IPS DF 4.7 (cell line): ENCODE measurements around the gene LIPA.
"Not testable (repeated sequence)": the region's sequence is repeated elsewhere in the genome, so short reads cannot be mapped to it uniquely, and the experiment has no call there.

ENCODE experiments used
- DNase-seq: peaks from one replicate; pipeline ENCODE4 v3.0.0-alpha.2; 2013; ENCODE audit warnings: low spot score; ENCODE audit errors: extremely low read depth

The LIPA gene

DNA sequence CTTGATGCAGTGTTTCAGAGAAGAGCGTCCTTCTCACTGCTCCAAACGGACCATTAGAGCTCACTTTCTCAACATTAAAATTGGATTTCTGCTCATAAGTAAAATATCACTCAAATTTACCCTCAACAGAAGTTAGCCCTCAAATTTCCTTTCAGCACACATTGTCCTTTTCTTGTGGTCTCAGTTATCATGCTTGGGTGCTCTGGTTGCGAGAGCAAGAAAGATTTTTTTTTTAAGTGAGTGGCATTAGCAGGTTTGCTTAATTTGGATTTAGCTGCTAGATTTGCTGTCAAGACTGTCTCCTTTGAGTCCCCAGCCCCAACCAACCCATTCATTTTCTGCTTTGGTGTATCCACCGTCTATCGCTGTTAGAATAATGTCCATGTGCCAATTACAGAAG, 41.9 kb downstream of the LIPA start:
- no peak for DNase-seq

- no peak for DNase-seq
Measured at GRCh38 chr10:89207801-89208551, 43.6 kb downstream of the LIPA start.

- no peak for DNase-seq
Measured at GRCh38 chr10:89207181-89207800, 44.3 kb downstream of the LIPA start, which contains the start of gene CH25H. TSS of gene CH25H (minus strand) at chr10:89207317. CDS start at chr10:89207292, 25 bp downstream.

- DNase-seq: no peak
Measured at GRCh38 chr10:89206402-89207180, 45.0 kb downstream of the LIPA start.

DNA sequence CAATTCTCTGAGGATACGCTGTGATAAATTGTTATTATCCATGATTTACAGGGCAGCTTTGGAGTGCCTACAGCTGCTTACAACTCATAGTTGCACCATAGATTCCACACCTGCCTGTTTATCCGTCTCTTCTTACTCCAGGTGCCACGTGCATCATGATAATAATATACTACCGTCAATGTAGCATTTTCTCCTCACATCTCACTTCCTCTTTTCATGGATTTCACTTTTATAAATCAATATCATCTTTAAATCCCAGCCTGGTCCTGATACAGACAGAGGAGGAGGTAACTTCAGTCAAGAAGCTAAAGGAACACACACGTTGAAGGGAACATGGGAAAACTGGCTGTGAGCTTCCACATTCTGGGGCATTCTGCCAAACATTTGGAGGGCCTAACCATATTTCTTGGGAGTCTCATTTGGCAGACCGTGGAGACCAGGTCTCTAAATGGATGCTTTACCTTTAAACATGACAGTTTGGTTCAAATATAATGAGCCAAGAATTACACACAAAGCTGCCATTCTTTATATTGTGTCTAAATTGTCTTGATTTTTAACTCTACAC, 46.9 kb downstream of the LIPA start:
- no peak for DNase-seq

DNA sequence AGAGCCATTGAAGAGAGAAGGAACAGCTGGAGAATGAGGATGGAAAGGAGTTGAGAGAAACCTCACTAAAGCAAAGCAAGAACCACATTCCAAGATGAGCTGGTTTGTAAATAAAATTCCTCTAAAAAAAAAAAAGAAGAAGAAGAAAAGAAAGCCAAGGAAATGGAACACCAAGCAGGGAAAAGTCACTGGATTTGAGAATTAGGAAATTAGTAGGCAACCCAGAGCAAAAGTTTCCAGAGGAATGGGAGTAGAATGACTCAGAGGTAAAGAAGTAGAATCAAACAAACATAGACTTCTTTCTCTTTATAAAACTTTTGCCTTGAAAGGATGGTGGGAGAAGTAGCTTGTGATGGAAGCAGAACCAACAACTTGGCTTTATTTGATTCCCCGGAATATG, 48.3 kb downstream of the LIPA start:
- no peak for DNase-seq

DNA sequence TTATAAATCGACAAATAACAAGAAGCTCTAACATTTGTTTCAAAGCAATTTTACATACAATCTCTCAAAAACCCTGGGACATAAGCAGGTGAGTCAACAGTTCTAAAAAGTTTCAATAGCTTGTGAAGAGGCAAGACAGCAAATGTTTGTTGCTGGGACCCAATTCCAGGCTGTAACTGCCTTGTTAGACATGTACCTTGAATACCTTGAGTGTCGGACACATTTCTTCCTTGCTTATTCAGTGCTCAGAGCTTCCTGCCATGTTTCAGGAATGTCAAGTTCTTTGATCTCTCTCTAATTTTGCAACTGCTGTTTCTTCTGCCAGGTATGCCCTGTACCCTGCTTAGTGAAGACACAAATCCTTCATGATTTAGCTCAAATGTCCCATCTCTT, 49.5 kb downstream of the LIPA start:
- DNase-seq: no peak

DNA sequence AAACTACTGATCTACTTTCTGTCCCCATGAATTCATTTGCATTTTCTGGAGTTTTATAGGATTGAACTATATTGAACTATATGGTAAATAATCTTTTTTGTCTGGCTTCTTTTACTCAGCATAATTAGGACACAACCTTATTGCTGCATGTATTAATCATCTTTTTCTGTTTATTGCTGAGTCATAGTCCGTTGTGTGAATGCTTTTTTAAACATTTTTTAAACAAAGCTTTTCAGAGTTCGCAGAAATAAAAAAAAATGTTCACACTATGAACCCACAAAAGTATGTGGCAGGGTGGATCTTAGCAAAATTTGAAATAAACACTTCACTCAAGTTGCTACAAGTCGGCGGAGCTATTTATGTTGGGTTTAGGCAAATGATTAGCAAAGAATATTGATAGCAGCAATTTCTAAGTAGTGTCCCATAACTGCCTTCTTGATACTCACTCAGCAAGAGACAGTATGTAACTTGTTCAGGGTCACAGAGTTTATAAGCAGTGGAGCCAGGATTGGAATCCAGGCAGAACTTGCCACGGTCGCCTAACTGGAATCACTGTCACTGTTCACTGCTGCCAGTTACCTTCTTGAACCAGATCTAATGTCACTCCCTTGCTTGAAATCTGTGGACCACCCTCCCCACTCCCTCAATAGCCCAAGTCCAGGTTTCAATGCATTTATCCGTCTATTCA, 50.1 kb downstream of the LIPA start:
- DNase-seq: no peak

DNA sequence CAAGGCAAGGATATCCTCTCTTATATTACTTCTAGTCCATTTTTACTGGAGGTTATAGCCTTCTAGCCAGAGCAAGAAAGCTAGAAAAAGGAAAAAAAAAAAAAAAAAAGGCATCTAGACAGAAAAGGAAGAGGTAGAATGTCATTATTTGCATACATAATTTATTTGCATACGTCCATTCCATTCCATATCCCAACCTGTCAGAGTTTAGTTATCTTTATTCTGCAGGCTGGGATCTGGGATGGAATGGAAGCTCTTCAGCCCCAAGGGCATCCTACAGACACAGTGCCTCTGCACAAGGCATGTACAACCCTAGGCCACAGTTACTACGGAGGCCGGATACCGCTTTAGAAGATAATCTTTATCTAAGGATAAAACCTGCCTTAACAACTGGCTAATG, 54.1 kb downstream of the LIPA start:
- no peak for DNase-seq

DNA sequence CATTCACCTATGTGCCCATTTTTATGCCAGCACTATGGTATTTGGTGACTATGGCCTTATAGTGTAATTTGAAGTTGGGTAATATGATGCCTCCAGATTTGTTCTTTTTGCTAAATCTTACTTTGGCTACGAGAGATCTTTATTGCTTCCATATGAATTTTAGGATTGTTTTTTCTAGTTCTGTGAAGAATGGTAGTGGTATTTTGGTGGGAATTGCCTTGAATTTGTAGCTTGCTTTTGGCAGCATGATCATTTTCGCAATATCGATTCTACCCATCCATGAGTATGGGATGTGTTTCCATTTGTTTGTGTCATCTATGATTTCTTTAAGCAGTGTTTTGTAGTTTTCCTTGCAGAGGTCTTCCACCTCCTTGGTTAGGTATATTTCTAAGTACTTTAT, 60.3 kb downstream of the LIPA start:
- DNase-seq: not testable (repeated sequence)

GRCh38 chr10:89189211-89189734, 62.3 kb downstream of the LIPA start:
- DNase-seq: no peak

DNA sequence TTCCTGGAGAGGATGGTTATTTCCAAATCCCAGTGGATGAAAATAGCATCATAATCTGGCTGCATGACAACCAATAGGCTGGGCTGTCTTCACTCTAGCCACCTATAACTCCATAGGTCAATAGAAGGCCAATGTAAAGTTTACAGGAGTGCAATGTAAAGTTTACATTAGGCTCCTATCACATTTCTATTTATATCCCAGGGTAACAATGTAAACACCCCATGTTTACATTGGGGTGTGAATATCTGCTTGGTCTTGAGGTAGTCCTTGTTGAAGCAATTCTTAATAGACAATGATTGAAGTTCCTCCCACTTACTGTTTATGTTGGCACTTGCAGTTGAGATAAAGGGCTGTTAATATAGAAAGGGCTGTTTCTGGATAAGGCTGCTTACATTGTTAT, 65.9 kb downstream of the LIPA start:
- DNase-seq: no peak

DNA sequence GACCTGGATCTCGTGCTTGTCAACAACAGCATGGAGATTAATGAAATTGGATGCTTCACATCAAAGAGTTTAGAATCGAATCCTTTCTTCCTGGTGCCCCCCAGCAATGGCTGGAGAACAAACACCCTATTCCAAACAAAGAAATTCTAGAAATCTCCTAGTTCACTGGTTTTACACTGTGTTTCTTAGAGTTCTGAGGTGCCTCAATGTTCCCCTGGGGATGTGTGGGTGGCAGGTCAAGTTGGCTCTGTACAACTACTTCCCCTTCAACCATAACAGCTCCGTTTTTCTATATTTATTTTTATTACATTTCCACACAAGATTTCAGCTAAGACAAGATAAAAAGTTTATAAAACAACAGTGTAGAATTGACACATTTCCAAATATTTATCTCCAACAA, 66.9 kb downstream of the LIPA start:
- DNase-seq: no peak

DNA sequence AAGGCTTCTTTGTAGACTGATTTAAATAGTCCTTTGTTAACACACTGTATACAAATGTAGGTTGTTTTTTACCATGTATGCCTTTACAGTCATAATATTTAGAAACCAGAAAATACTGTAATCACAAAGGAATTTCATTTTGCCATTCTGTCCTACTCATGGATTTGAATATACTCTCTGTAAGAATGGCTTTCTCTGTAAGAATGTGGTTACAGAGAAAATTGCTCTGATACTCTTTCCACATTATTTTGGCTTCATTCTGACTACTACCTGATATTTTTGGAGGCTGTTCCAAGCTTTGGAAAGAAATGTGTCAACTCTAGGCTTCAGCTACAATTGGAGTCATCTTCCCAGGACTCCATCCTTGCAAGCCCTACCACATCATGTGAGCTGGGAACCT, 68.0 kb downstream of the LIPA start:
- DNase-seq: no peak

DNA sequence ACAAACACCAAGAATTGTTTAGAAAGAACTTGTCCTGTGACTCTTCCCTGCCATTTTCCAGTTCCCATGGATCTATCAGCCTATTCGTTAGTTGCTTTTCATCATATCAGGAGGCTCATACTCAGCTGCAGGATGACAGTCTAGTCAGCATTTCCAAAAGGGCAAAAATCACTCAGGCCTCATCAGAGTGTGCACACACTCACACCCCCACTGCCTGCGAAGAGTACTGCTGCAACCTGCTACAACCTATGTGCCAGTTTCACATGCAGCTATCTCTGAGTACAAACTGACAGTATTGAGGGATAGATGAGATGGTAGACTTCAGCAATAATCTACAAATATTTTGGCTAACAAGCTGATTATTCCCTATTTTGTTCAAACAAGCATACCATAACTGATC, 68.7 kb downstream of the LIPA start:
- DNase-seq: no peak

- DNase-seq: no peak
Measured at GRCh38 chr10:89175816-89176215, 75.8 kb downstream of the LIPA start.

GRCh38 chr10:89173075-89173474, 78.5 kb downstream of the LIPA start:
- no peak for DNase-seq

DNA sequence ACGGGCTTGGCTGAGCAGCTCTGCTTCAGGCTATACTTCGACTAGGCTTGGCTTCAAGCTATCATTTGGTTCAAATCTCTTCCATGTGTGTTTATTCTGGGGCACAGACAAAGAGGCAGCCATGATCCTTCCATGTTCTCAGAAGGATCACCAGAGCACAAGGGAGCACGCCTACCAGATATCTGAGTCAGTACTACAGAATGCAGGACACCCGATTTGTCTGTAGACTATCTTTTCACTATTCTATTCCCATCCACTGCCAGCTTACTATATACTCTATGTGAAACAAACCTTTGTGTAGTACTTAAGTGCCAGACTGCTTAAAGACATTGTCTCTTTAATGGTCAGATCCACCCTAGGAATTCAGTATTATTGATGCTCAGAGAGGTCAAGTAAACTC, 79.6 kb downstream of the LIPA start:
- DNase-seq: no peak

- no peak for DNase-seq
Measured at GRCh38 chr10:89171263-89171872, 80.2 kb downstream of the LIPA start.

GRCh38 chr10:89168354-89168900, 83.1 kb downstream of the LIPA start:
- not testable (repeated sequence) for DNase-seq
